Measurements from ENCODE around the gene SEPHS2. TPM values are rescaled to one million over a fixed set of nuclear protein-coding genes. Genes with fewer than 3 reads are reported as not detected.
A peak's percentile ranks its signal among the peaks of the same experiment; 100 is the strongest.

SEPHS2 gene
- total RNA-seq, 1 donor from 2014 or later = 9.0 TPM

DNA sequence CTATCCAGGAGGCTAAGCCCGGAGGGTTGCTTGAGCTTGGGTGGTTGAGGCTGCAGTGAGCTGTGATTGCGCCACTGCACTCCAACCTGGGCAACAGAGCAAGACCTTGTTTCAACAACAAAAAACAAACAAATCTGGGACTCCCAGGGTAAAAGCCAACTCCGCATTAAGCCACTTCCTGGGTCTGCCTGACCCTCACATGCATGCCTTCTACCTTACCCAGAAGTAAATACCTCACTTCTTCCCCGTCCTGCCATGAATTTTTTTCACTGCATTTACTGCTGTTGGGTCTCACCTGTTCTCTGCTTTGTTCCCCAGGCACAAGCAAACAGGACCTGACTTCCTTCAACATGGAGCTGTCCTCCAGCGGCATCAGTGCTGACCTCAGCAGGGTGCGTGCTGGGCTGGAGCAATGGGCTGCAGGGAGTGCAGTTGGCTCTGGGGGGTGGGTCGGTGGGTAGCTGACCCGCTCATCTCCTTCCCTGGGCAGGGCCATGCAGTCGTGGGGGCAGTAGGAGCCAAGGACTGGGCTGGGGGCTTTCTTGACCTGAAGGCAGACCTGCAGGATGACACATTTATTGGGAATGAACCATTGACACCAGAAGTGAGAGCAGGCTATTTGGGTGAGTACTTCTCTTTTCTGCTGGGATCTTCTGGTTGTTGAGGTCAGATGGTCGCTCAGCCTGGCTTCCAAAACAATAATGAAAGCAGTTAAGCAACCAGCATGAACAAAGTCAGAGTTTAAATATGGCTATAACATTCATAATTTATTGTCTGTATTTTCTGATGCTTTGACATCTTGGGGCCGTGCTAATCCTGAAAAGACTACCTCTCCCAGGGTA, 43.3 kb upstream of the SEPHS2 start:
- no peak for DNase-seq (ENCODE audit: low spot score)
- Mint-ChIP-seq H3K4me1 (peaks cover 6% of the 10 kb centered on the region), H3K9me3 (no peaks in the 10 kb centered on the region), H3K36me3 (no peaks in the 10 kb centered on the region), H3K27ac (no peak overlapping the region), H3K4me3 (no peak overlapping the region), H3K27me3 (ENCODE audit: insufficient read depth, low read depth) (peaks cover 12% of the 10 kb centered on the region)
- H3K9me3 ChIP-seq (ENCODE audit: low read depth) = no peaks in the 10 kb centered on the region
- H3K4me3 ChIP-seq = no peak overlapping the region
- H3F3A ChIP-seq (ENCODE audit: low read depth) = peaks cover 3% of the 10 kb centered on the region
- no peak overlapping the region for H3K4me2 ChIP-seq
- H2AFZ ChIP-seq (replicated peaks) = peak overlapping the region; percentile 52
- no peaks in the 10 kb centered on the region for H3K79me2 ChIP-seq (ENCODE audit: low read depth)
- H3K27ac ChIP-seq = no peak overlapping the region
- H3K9ac ChIP-seq = no peak overlapping the region
- peaks cover 8% of the 10 kb centered on the region for H3K4me1 ChIP-seq
- H3K36me3 ChIP-seq = no peaks in the 10 kb centered on the region
- no peak for TF ChIP-seq CTCF (IDR thresholded peaks at IDR 0.05)
- no peak for TF ChIP-seq EZH2phosphoT487 (IDR thresholded peaks at IDR 0.05)
- H3K27me3 ChIP-seq = no peaks in the 10 kb centered on the region
- H4K20me1 ChIP-seq (ENCODE audit: low read depth) = no peaks in the 10 kb centered on the region

DNA sequence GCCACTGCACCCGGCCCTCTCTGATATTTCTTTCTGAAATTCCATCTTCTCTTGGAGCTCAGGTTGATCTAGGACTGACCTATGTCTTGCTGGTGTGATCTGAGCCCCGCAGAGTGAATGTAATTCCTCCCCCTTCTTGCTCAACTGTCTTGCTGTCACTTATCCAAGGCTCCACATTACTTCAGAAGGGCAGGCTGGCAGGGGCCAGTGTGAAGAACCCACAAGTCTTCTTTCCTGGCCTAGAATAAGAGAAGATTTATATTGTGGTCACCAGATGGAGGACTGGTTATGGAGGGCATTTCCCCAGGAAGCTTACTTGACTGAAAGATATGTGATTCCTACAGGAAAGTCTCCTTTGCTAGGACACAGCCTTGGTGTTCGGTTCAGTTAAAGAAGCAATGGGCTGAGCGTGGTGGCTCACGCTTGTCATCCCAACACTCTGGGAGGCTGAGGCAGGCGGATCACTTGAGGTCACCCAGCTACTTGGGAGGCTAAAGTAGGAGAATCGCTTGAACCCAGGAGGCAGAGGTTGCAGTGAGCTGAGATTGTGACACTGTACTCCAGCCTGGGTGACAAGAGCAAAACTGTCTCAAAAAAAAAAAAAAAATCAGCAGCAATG, 40.3 kb upstream of the SEPHS2 start:
- H2AFZ ChIP-seq (replicated peaks) = no peak overlapping the region
- H3K36me3 ChIP-seq = no peaks in the 10 kb centered on the region
- H3K27ac ChIP-seq = no peak overlapping the region

DNA sequence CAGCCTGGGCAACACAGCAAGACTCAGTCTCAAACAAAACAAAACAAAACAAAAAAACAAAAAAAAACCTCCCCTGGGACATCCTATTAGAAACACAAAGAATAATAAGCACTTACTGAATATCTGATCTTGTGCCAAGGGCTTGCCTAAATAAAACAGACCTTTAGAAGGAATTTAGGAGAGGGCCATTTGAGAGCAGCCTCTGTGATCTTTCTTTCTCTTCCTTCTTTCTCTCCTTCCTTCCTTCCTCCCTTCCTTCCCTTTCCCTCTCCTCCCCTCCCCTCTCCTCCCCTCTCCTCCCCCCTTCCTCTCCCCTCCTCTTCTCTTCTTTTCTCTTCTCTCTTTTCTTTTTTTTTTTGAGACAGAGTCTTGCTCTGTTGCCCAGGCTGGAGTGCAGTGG, 39.2 kb upstream of the SEPHS2 start:
- peaks cover 4% of the 10 kb centered on the region for H3K4me1 ChIP-seq
- Mint-ChIP-seq H3K9me3 (no peaks in the 10 kb centered on the region), H3K27ac (no peak overlapping the region), H3K27me3 (ENCODE audit: insufficient read depth, low read depth) (peaks cover 12% of the 10 kb centered on the region), H3K36me3 (no peaks in the 10 kb centered on the region), H3K4me3 (no peak overlapping the region), H3K4me1 (peaks cover 2% of the 10 kb centered on the region)
- TF ChIP-seq EZH2phosphoT487 (IDR thresholded peaks at IDR 0.05) (no peak), CTCF (IDR thresholded peaks at IDR 0.05) (no peak), EZH2 (IDR thresholded peaks at IDR 0.05) (no peak)
- no peaks in the 10 kb centered on the region for H3K9me3 ChIP-seq (ENCODE audit: low read depth)
- H3K9ac ChIP-seq = no peak overlapping the region
- H3K79me2 ChIP-seq (ENCODE audit: low read depth) = no peaks in the 10 kb centered on the region
- H2AFZ ChIP-seq (replicated peaks) = no peak overlapping the region
- no peak overlapping the region for H3K27ac ChIP-seq
- H3K4me3 ChIP-seq = no peak overlapping the region
- DNase-seq (ENCODE audit: low spot score) = no peak
- no peaks in the 10 kb centered on the region for H3F3A ChIP-seq (ENCODE audit: low read depth)
- H3K36me3 ChIP-seq = no peaks in the 10 kb centered on the region
- no peaks in the 10 kb centered on the region for H3K27me3 ChIP-seq
- H3K4me2 ChIP-seq = no peak overlapping the region
- H4K20me1 ChIP-seq (ENCODE audit: low read depth) = no peaks in the 10 kb centered on the region

More for the DNA sequence above, 40.3 kb upstream of the SEPHS2 start:
- Histone ChIP-seq H3K4me3 (no peak overlapping the region), H3K27me3 (no peaks in the 10 kb centered on the region), H4K20me1 (ENCODE audit: low read depth) (no peaks in the 10 kb centered on the region), H3K9me3 (ENCODE audit: low read depth) (no peaks in the 10 kb centered on the region), H3K79me2 (ENCODE audit: low read depth) (no peaks in the 10 kb centered on the region), H3K9ac (no peak overlapping the region), H3K4me2 (no peak overlapping the region), H3F3A (ENCODE audit: low read depth) (peaks cover 3% of the 10 kb centered on the region), H3K4me1 (peaks cover 8% of the 10 kb centered on the region)
- no peaks in the 10 kb centered on the region for H3K9me3 Mint-ChIP-seq
- H3K36me3 Mint-ChIP-seq = no peaks in the 10 kb centered on the region
- H3K27ac Mint-ChIP-seq = peak overlapping the region; percentile 28
- TF ChIP-seq EZH2 (IDR thresholded peaks at IDR 0.05) (no peak), CTCF (IDR thresholded peaks at IDR 0.05) (no peak), EZH2phosphoT487 (IDR thresholded peaks at IDR 0.05) (no peak)
- H3K4me3 Mint-ChIP-seq = no peak overlapping the region
- peaks cover 12% of the 10 kb centered on the region for H3K27me3 Mint-ChIP-seq (ENCODE audit: insufficient read depth, low read depth)
- DNase-seq (ENCODE audit: low spot score) = no peak
- peaks cover 6% of the 10 kb centered on the region for H3K4me1 Mint-ChIP-seq
